HUES6 (cell line): ENCODE data around the gene RITA1.
A peak's percentile ranks its signal among the peaks of the same experiment; 100 is the strongest.

Source experiments
- H3K27ac ChIP-seq: 2 replicates; pipeline ENCODE4 v1.7.0; 2013; ENCODE audit warnings: low read depth, mild to moderate bottlenecking, low read length, inconsistent platforms
- H3K27me3 ChIP-seq: 2 replicates; pipeline ENCODE4 v1.6.1; 2013; ENCODE audit warnings: low read length; ENCODE audit not compliant: control insufficient read depth, insufficient read depth
- H3K36me3 ChIP-seq: 2 replicates; pipeline ENCODE4 v1.6.1; 2013; ENCODE audit warnings: low read length; ENCODE audit not compliant: control insufficient read depth, insufficient read depth
- H3K4me1 ChIP-seq: 2 replicates; pipeline ENCODE4 v1.6.1; 2013; ENCODE audit warnings: low read length; ENCODE audit not compliant: control insufficient read depth, insufficient read depth
- H3K4me3 ChIP-seq: 2 replicates; pipeline ENCODE4 v1.5.1; 2013; ENCODE audit warnings: low read depth, low read length
- H3K9ac ChIP-seq: one replicate; pipeline ENCODE4 v1.6.1; 2013; ENCODE audit warnings: mild to moderate bottlenecking, low read length
- H3K9me3 ChIP-seq: 2 replicates; pipeline ENCODE4 v1.6.1; 2013; ENCODE audit warnings: low read depth, low read length; ENCODE audit not compliant: control insufficient read depth, insufficient read depth

The RITA1 gene

GRCh38 chr12:113207613-113208040 is 22.1 kb downstream of the RITA1 start:
- H3K4me3 ChIP-seq, result no peak overlapping the region
- no peaks in the 10 kb centered on the region for H3K27me3 ChIP-seq
- H3K4me1 ChIP-seq, result peaks cover 11% of the 10 kb centered on the region
- peaks cover 3% of the 10 kb centered on the region; the same call in 1 of the 2 replicates for H3K9me3 ChIP-seq
- H3K9ac ChIP-seq, result no peak overlapping the region
- H3K36me3 ChIP-seq, result no peaks in the 10 kb centered on the region
- H3K27ac ChIP-seq, result no peak overlapping the region

GRCh38 chr12:113208041-113208934 is 22.8 kb downstream of the RITA1 start:
- no peak overlapping the region for H3K4me3 ChIP-seq
- no peak overlapping the region for H3K9ac ChIP-seq
- H3K36me3 ChIP-seq, result no peaks in the 10 kb centered on the region
- no peaks in the 10 kb centered on the region for H3K27me3 ChIP-seq
- H3K4me1 ChIP-seq, result peaks cover 11% of the 10 kb centered on the region
- no peak overlapping the region for H3K27ac ChIP-seq
- peaks cover 3% of the 10 kb centered on the region; the same call in 1 of the 2 replicates for H3K9me3 ChIP-seq

GRCh38 chr12:113211160-113211559 is 25.6 kb downstream of the RITA1 start:
- Histone ChIP-seq H3K27ac (no peak overlapping the region), H3K9ac (no peak overlapping the region), H3K27me3 (no peaks in the 10 kb centered on the region), H3K4me1 (peaks cover 11% of the 10 kb centered on the region), H3K4me3 (no peak overlapping the region), H3K9me3 (peaks cover 2% of the 10 kb centered on the region; the same call in 1 of the 2 replicates), H3K36me3 (no peaks in the 10 kb centered on the region)

- H3K27me3 ChIP-seq, result no peaks in the 10 kb centered on the region
- H3K9ac ChIP-seq, result no peak overlapping the region
- no peak overlapping the region for H3K27ac ChIP-seq
- no peaks in the 10 kb centered on the region for H3K9me3 ChIP-seq
- no peaks in the 10 kb centered on the region for H3K4me1 ChIP-seq
- H3K36me3 ChIP-seq, result no peaks in the 10 kb centered on the region
- H3K4me3 ChIP-seq, result no peak overlapping the region
Measured at GRCh38 chr12:113214895-113215400, 29.4 kb downstream of the RITA1 start.

DNA sequence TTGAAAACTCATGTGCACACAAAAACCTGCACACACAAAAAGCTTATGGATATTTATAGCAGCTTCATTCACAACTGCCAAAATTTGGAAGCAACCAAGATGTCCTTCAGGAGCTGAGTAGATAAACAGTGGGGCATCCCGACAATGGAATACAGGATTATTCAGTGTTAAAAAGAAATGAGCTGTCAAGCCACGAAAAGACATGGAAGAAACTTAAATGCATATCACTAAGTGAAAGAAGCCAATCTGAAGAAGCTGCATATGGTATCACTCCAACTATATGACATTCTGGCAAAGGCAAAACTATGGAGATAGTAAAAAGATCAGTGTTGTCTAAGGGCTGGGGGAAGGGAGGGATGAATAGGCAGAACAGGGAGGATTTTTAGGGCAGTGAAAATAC is 30.5 kb downstream of the RITA1 start:
- H3K27me3 ChIP-seq, result no peaks in the 10 kb centered on the region

GRCh38 chr12:113220593-113221180 is 35.2 kb downstream of the RITA1 start:
- Histone ChIP-seq H3K27ac (no peak overlapping the region), H3K4me1 (peaks cover 12% of the 10 kb centered on the region), H3K27me3 (no peaks in the 10 kb centered on the region), H3K9ac (no peak overlapping the region), H3K4me3 (peak overlapping the region; percentile 68), H3K36me3 (no peaks in the 10 kb centered on the region), H3K9me3 (no peaks in the 10 kb centered on the region)

More for the DNA sequence above, 30.5 kb downstream of the RITA1 start:
- Histone ChIP-seq H3K27ac (no peak overlapping the region), H3K4me1 (no peaks in the 10 kb centered on the region), H3K4me3 (no peak overlapping the region), H3K36me3 (no peaks in the 10 kb centered on the region), H3K9me3 (no peaks in the 10 kb centered on the region), H3K9ac (no peak overlapping the region)

- H3K36me3 ChIP-seq, result no peaks in the 10 kb centered on the region
- H3K4me1 ChIP-seq, result peaks cover 12% of the 10 kb centered on the region
- peak within 1 kb of the TSS; percentile 76 for H3K9ac ChIP-seq
- H3K4me3 ChIP-seq, result peak within 1 kb of the TSS; percentile 80
- H3K9me3 ChIP-seq, result no peaks in the 10 kb centered on the region
- H3K27me3 ChIP-seq, result no peaks in the 10 kb centered on the region
- H3K27ac ChIP-seq, result peak within 1 kb of the TSS; percentile 24; the same call in 1 of the 2 replicates
Measured at GRCh38 chr12:113221181-113221996, 35.9 kb downstream of the RITA1 start, which contains the start of gene TPCN1. Gene TPCN1, plus strand, starts transcription at chr12:113221464. Its CDS starts 5,389 bp downstream, at chr12:113226853.

DNA sequence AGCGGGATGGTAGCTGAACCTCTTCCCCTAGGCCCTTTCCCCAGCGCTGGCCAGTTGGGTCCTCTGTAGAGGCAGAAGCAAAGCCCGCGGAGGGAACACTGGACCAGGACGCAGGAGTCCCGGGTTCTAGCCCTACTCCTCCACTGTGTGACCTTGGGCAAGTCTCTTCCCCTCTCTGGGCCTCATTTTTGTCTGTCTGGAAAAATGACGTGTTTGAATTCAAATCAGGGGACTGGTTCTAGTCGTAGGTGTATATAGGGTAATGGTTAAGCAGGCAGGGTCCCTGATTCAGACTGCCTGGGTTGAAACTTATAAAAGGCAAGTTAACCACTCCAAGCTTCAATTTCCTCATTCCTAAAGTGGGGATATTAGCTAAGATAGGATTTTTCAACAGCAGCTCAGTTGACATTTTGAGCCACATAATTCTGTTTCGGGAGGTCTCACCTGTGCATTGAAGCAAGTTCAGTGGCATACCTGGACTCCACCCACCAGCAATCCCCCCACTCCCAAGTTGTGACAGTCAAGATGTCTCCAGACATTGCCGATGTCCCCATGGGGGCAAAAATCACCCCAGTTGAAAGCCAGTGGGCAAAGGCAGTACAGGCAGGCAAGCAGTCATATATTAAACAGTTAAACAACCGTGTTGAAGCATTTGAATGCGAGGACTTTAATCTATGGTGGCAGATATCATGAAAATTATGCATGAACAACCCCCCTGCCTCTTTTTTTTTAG is 36.6 kb downstream of the RITA1 start:
- Histone ChIP-seq H3K27me3 (no peaks in the 10 kb centered on the region), H3K9me3 (no peaks in the 10 kb centered on the region), H3K36me3 (peaks cover 6% of the 10 kb centered on the region; the same call in 1 of the 2 replicates), H3K4me1 (peaks cover 12% of the 10 kb centered on the region), H3K27ac (0 out of 2 replicates have a peak overlapping the region, but pooled peaks have one; percentile 24), H3K9ac (peak overlapping the region; percentile 76), H3K4me3 (peak overlapping the region; percentile 80)

GRCh38 chr12:113222730-113223531 is 37.4 kb downstream of the RITA1 start:
- Histone ChIP-seq H3K36me3 (peaks cover 13% of the 10 kb centered on the region), H3K9ac (no peak overlapping the region), H3K4me3 (peak overlapping the region; percentile 80; the same call in 1 of the 2 replicates), H3K4me1 (peaks cover 12% of the 10 kb centered on the region), H3K9me3 (no peaks in the 10 kb centered on the region), H3K27me3 (no peaks in the 10 kb centered on the region), H3K27ac (no peak overlapping the region)
